Lung (tissue), 12 donors: ENCODE data around the gene TIGD2. TPM values are rescaled to one million over a fixed set of nuclear protein-coding genes. Genes with fewer than 3 reads are reported as not detected.

ENCODE experiments used
- ATAC-seq: fragments of 200-7000 bp; cut with Tn5 transposase; one replicate; pipeline ENCODE4 v1.9.1; 2020; ENCODE audit warnings: moderate number of reproducible peaks; ENCODE audit not compliant: insufficient read depth, low FRiP score
- DNase-seq, 3 donors: peaks; one replicate each; pipeline ENCODE4 v3.0.0-alpha.2; 2013 to 2017
- H3K27ac ChIP-seq, 2 donors: one replicate each; pipeline ENCODE4 v1.5.1; 2013; ENCODE audit warnings: mild to moderate bottlenecking in 2 of 2, moderate library complexity in 2 of 2, control low read depth in 1 of 2, inconsistent platforms in 1 of 2, low read depth in 1 of 2, low read length in 1 of 2
- H3K27me3 ChIP-seq, 3 donors: one replicate each; pipeline ENCODE4 v1.5.1; 2013; ENCODE audit warnings: low read length in 2 of 3; ENCODE audit not compliant: control insufficient read depth in 3 of 3, insufficient read depth in 3 of 3
- H3K36me3 ChIP-seq, 4 donors: one replicate each; pipeline ENCODE4 v1.5.1; 2013; ENCODE audit warnings: low read length in 4 of 4, mild to moderate bottlenecking in 1 of 4, moderate library complexity in 1 of 4; ENCODE audit not compliant: control insufficient read depth in 4 of 4, insufficient read depth in 4 of 4
- H3K4me1 ChIP-seq, 5 donors: one replicate each; pipeline ENCODE4 v1.5.1; 2013; ENCODE audit warnings: low read length in 5 of 5, mild to moderate bottlenecking in 2 of 5, moderate library complexity in 1 of 5; ENCODE audit not compliant: control insufficient read depth in 5 of 5, insufficient read depth in 5 of 5
- H3K4me3 ChIP-seq: one replicate; pipeline ENCODE4 v1.5.1; 2013; ENCODE audit warnings: mild to moderate bottlenecking, control low read depth, moderate library complexity
- H3K9ac ChIP-seq, 2 donors: one replicate each; pipeline ENCODE4 v1.5.1; 2013; ENCODE audit warnings: low read length in 2 of 2, control low read depth in 1 of 2; ENCODE audit not compliant: insufficient read depth in 1 of 2
- H3K9me3 ChIP-seq, 4 donors: one replicate each; pipeline ENCODE4 v1.5.1; 2013; ENCODE audit warnings: low read length in 3 of 4, mild to moderate bottlenecking in 1 of 4, moderate library complexity in 1 of 4; ENCODE audit not compliant: control insufficient read depth in 4 of 4, insufficient read depth in 3 of 4
- CTCF ChIP-seq: IDR thresholded peaks from 2 replicates; pipeline ENCODE4 v1.5.1; 2012; ENCODE audit warnings: mild to moderate bottlenecking; ENCODE audit errors: control extremely low read depth, extremely low read depth
- WGBS, 2 donors: extraction: QIAGEN DNeasy Blood & Tissue Kit; methylation state at CpG; one replicate each; pipeline ENCODE4 v1.1.7; 2013; 5-methylcytosine and 5-hydroxymethylcytosine counted together
- polyA plus RNA-seq, 2 donors: library from polyadenylated mRNA; stranded (reverse); fragments of 200-250 nt; gene quantifications; one replicate each; pipeline ENCODE4 v1.2.1, GENCODE V29; 2013
- total RNA-seq, 2 donors: library from RNA; depleted of rRNA in 1 of 2; stranded (reverse); fragments of >200 nt in 1 of 2; gene quantifications; one replicate each; pipeline ENCODE4 v1.2.1, GENCODE V29; 2014 to 2021
- donor health status: control.
- donor health status: control.
- donor health status: Bipolar disorder and iron deficiency.
- donor health status: healthy.
- donor health status: DM: yes; HTN: yes; CAD: no.

The TIGD2 gene
- total and polyA plus RNA-seq, 4 donors: 2.5 to 8.3 (median 4.4) TPM

- TF ChIP-seq CTCF: no peak
- no peaks in the 10 kb centered on the region for H3K9me3 ChIP-seq
- WGBS, 2 donors: 94 to 96% methylated on average over 12 of the region's 12 CpGs
- no peak overlapping the region for H3K4me3 ChIP-seq
- no peak overlapping the region for H3K27ac ChIP-seq
- DNase-seq: no peak
- H3K36me3 ChIP-seq: no peaks in the 10 kb centered on the region
- H3K4me1 ChIP-seq: no peaks in the 10 kb centered on the region
- H3K9ac ChIP-seq: no peak overlapping the region
- ATAC-seq: no peak
- no peaks in the 10 kb centered on the region for H3K27me3 ChIP-seq
Observed at GRCh38 chr4:89156174-89156914, 45.0 kb downstream of the TIGD2 start.

- H3K27me3 ChIP-seq: no peaks in the 10 kb centered on the region
Observed at GRCh38 chr4:89157488-89158024, 46.2 kb downstream of the TIGD2 start.

GRCh38 chr4:89158884-89159503 lies 47.7 kb downstream of the TIGD2 start:
- DNase-seq (peak; percentile 21 to 83 (median 83)), ATAC-seq (peak; percentile 81)
- H3K4me1 ChIP-seq: no peaks in the 10 kb centered on the region
- H3K27ac ChIP-seq: no peak overlapping the region
- TF ChIP-seq CTCF: peak; percentile 58
- no peaks in the 10 kb centered on the region for H3K36me3 ChIP-seq
- H3K9ac ChIP-seq: no peak overlapping the region
- no peak overlapping the region for H3K4me3 ChIP-seq
- WGBS, 2 donors: 2 to 12% methylated on average over 2 of the region's 2 CpGs
- no peaks in the 10 kb centered on the region for H3K9me3 ChIP-seq
- peaks cover 0 to 3% (median 0%) of the 10 kb centered on the region in 3 donors for H3K27me3 ChIP-seq

More at GRCh38 chr4:89157488-89158024, 46.2 kb downstream of the TIGD2 start:
- Histone ChIP-seq H3K4me3 (no peak overlapping the region), H3K4me1 (no peaks in the 10 kb centered on the region), H3K9me3 (no peaks in the 10 kb centered on the region), H3K9ac (no peak overlapping the region), H3K27ac (no peak overlapping the region), H3K36me3 (no peaks in the 10 kb centered on the region)
- DNase-seq (no peak), ATAC-seq (no peak)
- no peak for TF ChIP-seq CTCF
- WGBS, 2 donors: 91 to 96% methylated on average over 7 of the region's 7 CpGs
